HL-60 (cell line): ENCODE measurements around the gene ATP1A4.

Source experiments
- CTCF ChIP-seq: IDR thresholded peaks from one replicate; pipeline ENCODE4 v1.5.1; 2011; ENCODE audit warnings: low read length, control low read depth, inconsistent platforms; ENCODE audit not compliant: insufficient read depth
- POLR2AphosphoS5 ChIP-seq: IDR thresholded peaks from 2 replicates; pipeline ENCODE4 v1.6.1; 2012; ENCODE audit warnings: low read depth
- REST ChIP-seq: IDR thresholded peaks from 2 replicates; pipeline ENCODE4 v1.6.1; 2012; ENCODE audit warnings: low read depth; ENCODE audit not compliant: insufficient replicate concordance
- SPI1 ChIP-seq: IDR thresholded peaks from 2 replicates; pipeline ENCODE4 v1.6.1; 2012; ENCODE audit warnings: low read depth, mild to moderate bottlenecking, borderline replicate concordance

- no peak for TF ChIP-seq SPI1
- TF ChIP-seq CTCF: no peak
- TF ChIP-seq POLR2AphosphoS5: no peak
- no peak for TF ChIP-seq REST
Observed at GRCh38 chr1:160127865-160128523, 23.4 kb upstream of the ATP1A4 start.
